ENCODE results near the gene TARS3.
"Not testable (repeated sequence)": the region's sequence is repeated elsewhere in the genome, so short reads cannot be mapped to it uniquely, and the experiment has no call there.

Gene TARS3

DNA sequence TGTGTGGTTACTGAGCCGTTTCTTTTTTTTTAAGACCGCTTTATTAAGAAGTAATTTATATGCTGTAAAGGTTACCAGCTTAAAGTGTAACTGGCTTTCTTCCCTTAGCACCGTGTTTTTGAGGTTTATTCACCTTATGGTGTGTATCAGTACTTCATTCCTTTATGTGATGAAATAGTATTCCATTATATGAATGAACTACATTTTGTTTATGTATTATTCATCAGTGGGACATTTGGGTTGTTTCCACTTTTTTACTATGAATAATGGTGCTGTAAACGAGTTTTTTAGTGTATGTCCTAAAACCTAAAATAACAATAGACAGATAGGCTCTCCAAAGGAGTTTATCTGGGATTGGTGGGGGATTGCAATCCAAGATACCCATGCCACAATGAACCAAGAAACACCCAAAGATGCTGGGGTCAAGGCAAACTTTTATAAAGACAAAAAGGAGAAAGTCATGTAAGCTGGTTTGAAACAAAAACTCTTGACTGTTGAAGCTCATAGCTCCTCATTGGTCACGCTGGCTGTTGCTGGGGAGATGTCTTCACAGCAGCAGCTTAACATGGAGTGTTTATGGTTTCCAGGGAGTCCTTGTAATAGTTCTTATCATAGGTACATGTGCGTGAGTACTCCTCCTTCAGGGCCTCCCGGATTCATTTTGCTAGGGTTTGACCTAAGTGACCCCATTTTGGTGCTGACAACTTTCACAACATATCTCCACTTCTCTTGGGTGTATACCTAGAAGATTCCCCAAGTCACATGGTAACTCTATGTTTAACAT lies 88.1 kb downstream of the TARS3 start:
- peaks cover 22% of the 10 kb centered on the region for H3K36me3 ChIP-seq (ENCODE audit: insufficient read depth, low read length)
- TF ChIP-seq EZH2 (IDR thresholded peaks at IDR 0.05; ENCODE audit: borderline replicate concordance, low read depth, low read length, severe bottlenecking), result no peak
- TF ChIP-seq, protein P1, sequence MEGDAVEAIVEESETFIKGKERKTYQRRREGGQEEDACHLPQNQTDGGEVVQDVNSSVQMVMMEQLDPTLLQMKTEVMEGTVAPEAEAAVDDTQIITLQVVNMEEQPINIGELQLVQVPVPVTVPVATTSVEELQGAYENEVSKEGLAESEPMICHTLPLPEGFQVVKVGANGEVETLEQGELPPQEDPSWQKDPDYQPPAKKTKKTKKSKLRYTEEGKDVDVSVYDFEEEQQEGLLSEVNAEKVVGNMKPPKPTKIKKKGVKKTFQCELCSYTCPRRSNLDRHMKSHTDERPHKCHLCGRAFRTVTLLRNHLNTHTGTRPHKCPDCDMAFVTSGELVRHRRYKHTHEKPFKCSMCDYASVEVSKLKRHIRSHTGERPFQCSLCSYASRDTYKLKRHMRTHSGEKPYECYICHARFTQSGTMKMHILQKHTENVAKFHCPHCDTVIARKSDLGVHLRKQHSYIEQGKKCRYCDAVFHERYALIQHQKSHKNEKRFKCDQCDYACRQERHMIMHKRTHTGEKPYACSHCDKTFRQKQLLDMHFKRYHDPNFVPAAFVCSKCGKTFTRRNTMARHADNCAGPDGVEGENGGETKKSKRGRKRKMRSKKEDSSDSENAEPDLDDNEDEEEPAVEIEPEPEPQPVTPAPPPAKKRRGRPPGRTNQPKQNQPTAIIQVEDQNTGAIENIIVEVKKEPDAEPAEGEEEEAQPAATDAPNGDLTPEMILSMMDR (IDR thresholded peaks at IDR 0.05; ENCODE audit: borderline replicate concordance, extremely low read depth, low read length, poor library complexity, severe bottlenecking), result no peak
- no peak overlapping the region for H2AFZ ChIP-seq (ENCODE audit: low read depth, low read length)
- ATAC-seq (ENCODE audit: insufficient read depth, low read depth) (no peak), DNase-seq (no peak)
- H3K4me2 ChIP-seq (ENCODE audit: insufficient read depth, low read length), result no peak overlapping the region
- H3K9me3 ChIP-seq (ENCODE audit: insufficient read depth, low read length, severe bottlenecking), result no peaks in the 10 kb centered on the region
- H4K20me1 ChIP-seq (ENCODE audit: insufficient read depth, low read length), result 0 out of 2 replicates have a peak, but pooled peaks cover 3% of the 10 kb centered on the region
- H3K27ac ChIP-seq (ENCODE audit: low read length), result no peak overlapping the region
- no peak overlapping the region for H3K9ac ChIP-seq (ENCODE audit: low read depth, low read length)
- peaks cover 5% of the 10 kb centered on the region for H3K4me1 ChIP-seq (ENCODE audit: insufficient read depth, low read length)
- peaks cover 3% of the 10 kb centered on the region; the same call in 1 of the 2 replicates for H3K79me2 ChIP-seq (ENCODE audit: insufficient read depth, low read length)
- H3K4me3 ChIP-seq (ENCODE audit: low read depth in 1 of 2, low read length in 2 of 2), result no peak overlapping the region
- H3K27me3 ChIP-seq (ENCODE audit: insufficient read depth, low read length, poor library complexity), result no peaks in the 10 kb centered on the region

DNA sequence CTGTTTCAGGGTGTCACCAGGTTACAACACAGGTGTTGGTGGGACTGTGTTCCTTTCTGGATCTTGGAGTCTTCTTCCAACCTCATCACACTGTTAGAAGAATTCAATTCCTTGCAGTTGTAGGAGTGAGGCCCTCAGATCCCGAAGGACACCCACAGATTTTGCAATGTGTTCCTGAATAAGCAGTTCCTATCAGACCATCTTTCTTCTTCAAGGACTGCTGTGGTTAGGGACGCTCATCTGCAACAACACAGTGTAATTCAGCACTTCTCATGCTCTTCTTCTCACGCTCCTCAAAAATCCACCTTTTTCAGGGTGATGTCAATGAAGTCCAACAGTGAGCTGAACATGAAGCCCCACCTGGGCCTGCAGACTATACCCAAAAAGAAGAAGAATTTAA lies 90.9 kb downstream of the TARS3 start:
- DNase-seq (no peak), ATAC-seq (ENCODE audit: insufficient read depth, low read depth) (no peak)
- H3K4me3 ChIP-seq (ENCODE audit: low read depth in 1 of 2, low read length in 2 of 2), result no peak overlapping the region
- no peak overlapping the region for H2AFZ ChIP-seq (ENCODE audit: low read depth, low read length)
- no peak overlapping the region for H3K9ac ChIP-seq (ENCODE audit: low read depth, low read length)
- H3K4me1 ChIP-seq (ENCODE audit: insufficient read depth, low read length), result no peaks in the 10 kb centered on the region
- no peaks in the 10 kb centered on the region for H3K27me3 ChIP-seq (ENCODE audit: insufficient read depth, low read length, poor library complexity)
- H3K36me3 ChIP-seq (ENCODE audit: insufficient read depth, low read length), result no peaks in the 10 kb centered on the region
- H4K20me1 ChIP-seq (ENCODE audit: insufficient read depth, low read length), result no peaks in the 10 kb centered on the region
- no peak overlapping the region for H3K4me2 ChIP-seq (ENCODE audit: insufficient read depth, low read length)
- no peak overlapping the region for H3K27ac ChIP-seq (ENCODE audit: low read length)
- no peaks in the 10 kb centered on the region for H3K79me2 ChIP-seq (ENCODE audit: insufficient read depth, low read length)
- no peak for TF ChIP-seq EZH2 (IDR thresholded peaks at IDR 0.05; ENCODE audit: borderline replicate concordance, low read depth, low read length, severe bottlenecking)
- TF ChIP-seq, protein P1 (IDR thresholded peaks at IDR 0.05; ENCODE audit: borderline replicate concordance, extremely low read depth, low read length, poor library complexity, severe bottlenecking), result no peak
- H3K9me3 ChIP-seq (ENCODE audit: insufficient read depth, low read length, severe bottlenecking), result no peaks in the 10 kb centered on the region

DNA sequence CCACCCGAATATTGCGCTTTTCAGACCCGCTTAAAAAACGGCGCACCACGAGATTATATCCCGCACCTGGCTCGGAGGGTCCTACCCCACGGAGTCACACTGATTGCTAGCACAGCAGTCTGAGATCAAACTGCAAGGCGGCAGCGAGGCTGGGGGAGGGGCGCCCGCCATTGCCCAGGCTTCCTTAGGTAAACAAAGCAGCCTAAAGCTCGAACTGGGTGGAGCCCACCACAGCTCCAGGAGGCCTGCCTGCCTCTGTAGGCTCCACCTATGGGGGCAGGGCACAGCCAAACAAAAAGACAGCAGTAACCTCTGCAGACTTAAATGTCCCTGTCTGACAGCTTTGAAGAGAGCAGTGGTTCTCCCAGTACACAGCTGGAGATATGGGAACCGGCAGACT lies 97.5 kb downstream of the TARS3 start:
- H4K20me1 ChIP-seq (ENCODE audit: insufficient read depth, low read length); H3K79me2 ChIP-seq (ENCODE audit: insufficient read depth, low read length); H3K9me3 ChIP-seq (ENCODE audit: insufficient read depth, low read length, severe bottlenecking); H3K4me2 ChIP-seq (ENCODE audit: insufficient read depth, low read length); H3K9ac ChIP-seq (ENCODE audit: low read depth, low read length); H3K4me3 ChIP-seq (ENCODE audit: low read depth in 1 of 2, low read length in 2 of 2); H2AFZ ChIP-seq (ENCODE audit: low read depth, low read length); H3K27me3 ChIP-seq (ENCODE audit: insufficient read depth, low read length, poor library complexity); H3K4me1 ChIP-seq (ENCODE audit: insufficient read depth, low read length); ATAC-seq (ENCODE audit: insufficient read depth, low read depth); H3K27ac ChIP-seq (ENCODE audit: low read length); DNase-seq; H3K36me3 ChIP-seq (ENCODE audit: insufficient read depth, low read length): not testable (repeated sequence)

DNA sequence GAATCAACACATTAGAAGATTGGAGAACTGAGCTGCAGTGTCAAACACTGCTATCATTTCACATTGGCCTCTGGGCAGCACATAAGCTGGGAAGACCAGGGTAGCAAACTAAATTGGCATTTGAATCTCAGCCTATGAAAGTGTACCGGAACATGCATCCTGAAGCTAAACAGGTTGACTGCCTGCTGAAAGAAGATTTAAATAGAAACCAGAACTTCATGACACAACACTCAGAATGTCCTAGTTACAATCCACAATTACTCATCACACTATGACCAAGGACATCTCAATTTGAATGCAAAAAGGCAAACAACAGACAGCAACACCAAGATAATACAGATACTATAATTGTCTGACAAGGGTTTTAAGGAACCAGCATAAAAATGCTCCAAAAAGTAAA lies 98.3 kb downstream of the TARS3 start:
- no peaks in the 10 kb centered on the region for H3K9me3 ChIP-seq (ENCODE audit: insufficient read depth, low read length, severe bottlenecking)
- H3K27ac ChIP-seq (ENCODE audit: low read length), result no peak overlapping the region

More for the DNA sequence above, 98.3 kb downstream of the TARS3 start:
- H4K20me1 ChIP-seq (ENCODE audit: insufficient read depth, low read length), result no peaks in the 10 kb centered on the region
- TF ChIP-seq, protein P1 (IDR thresholded peaks at IDR 0.05; ENCODE audit: borderline replicate concordance, extremely low read depth, low read length, poor library complexity, severe bottlenecking), result no peak
- no peak for TF ChIP-seq EZH2 (IDR thresholded peaks at IDR 0.05; ENCODE audit: borderline replicate concordance, low read depth, low read length, severe bottlenecking)
- DNase-seq (no peak), ATAC-seq (ENCODE audit: insufficient read depth, low read depth) (no peak)
- H3K4me1 ChIP-seq (ENCODE audit: insufficient read depth, low read length), result no peaks in the 10 kb centered on the region
- no peak overlapping the region for H3K4me2 ChIP-seq (ENCODE audit: insufficient read depth, low read length)
- peaks cover 8% of the 10 kb centered on the region; the same call in 1 of the 2 replicates for H3K36me3 ChIP-seq (ENCODE audit: insufficient read depth, low read length)
- H3K79me2 ChIP-seq (ENCODE audit: insufficient read depth, low read length), result no peaks in the 10 kb centered on the region
- no peak overlapping the region for H3K4me3 ChIP-seq (ENCODE audit: low read depth in 1 of 2, low read length in 2 of 2)
- no peaks in the 10 kb centered on the region for H3K27me3 ChIP-seq (ENCODE audit: insufficient read depth, low read length, poor library complexity)
- H3K9ac ChIP-seq (ENCODE audit: low read depth, low read length), result no peak overlapping the region
- H2AFZ ChIP-seq (ENCODE audit: low read depth, low read length), result no peak overlapping the region

All from DND-41 (cell line).